ENCODE results near the gene TP53I11.

The TP53I11 gene

GRCh38 chr11:44959064-44959463, 8.4 kb upstream of the TP53I11 start:
- H3K4me3 ChIP-seq (ENCODE audit: low read depth, low read length), result no peak overlapping the region

GRCh38 chr11:44957776-44958564, 7.3 kb upstream of the TP53I11 start:
- no peak overlapping the region for H3K4me3 ChIP-seq (ENCODE audit: low read depth, low read length)

- no peak overlapping the region for H3K4me3 ChIP-seq (ENCODE audit: low read depth, low read length)
Observed at GRCh38 chr11:44957040-44957515, 6.4 kb upstream of the TP53I11 start.

GRCh38 chr11:44955015-44955738, 4.5 kb upstream of the TP53I11 start:
- no peak overlapping the region for H3K4me3 ChIP-seq (ENCODE audit: low read depth, low read length)

GRCh38 chr11:44954051-44954906, 3.6 kb upstream of the TP53I11 start:
- H3K4me3 ChIP-seq (ENCODE audit: low read depth, low read length), result no peak overlapping the region

GRCh38 chr11:44952500-44953260, 2.0 kb upstream of the TP53I11 start:
- H3K4me3 ChIP-seq (ENCODE audit: low read depth, low read length), result no peak overlapping the region

- no peak overlapping the region for H3K4me3 ChIP-seq (ENCODE audit: low read depth, low read length)
Observed at GRCh38 chr11:44952082-44952481, 1.4 kb upstream of the TP53I11 start.

GRCh38 chr11:44950031-44950624, 555 bp downstream of the TP53I11 start:
- peak overlapping the region; percentile 76 for H3K4me3 ChIP-seq (ENCODE audit: low read depth, low read length)

GRCh38 chr11:44949160-44950030, 1.3 kb downstream of the TP53I11 start:
- H3K4me3 ChIP-seq (ENCODE audit: low read depth, low read length), result peak overlapping the region; percentile 76

- no peak overlapping the region for H3K4me3 ChIP-seq (ENCODE audit: low read depth, low read length)
Observed at GRCh38 chr11:44948155-44948554, 2.5 kb downstream of the TP53I11 start.

- no peak overlapping the region for H3K4me3 ChIP-seq (ENCODE audit: low read depth, low read length)
Observed at GRCh38 chr11:44947114-44947513, 3.6 kb downstream of the TP53I11 start.

- no peak overlapping the region for H3K4me3 ChIP-seq (ENCODE audit: low read depth, low read length)
Observed at GRCh38 chr11:44946263-44946662, 4.4 kb downstream of the TP53I11 start.

GRCh38 chr11:44945666-44946065, 5.0 kb downstream of the TP53I11 start:
- H3K4me3 ChIP-seq (ENCODE audit: low read depth, low read length), result no peak overlapping the region

- no peak overlapping the region for H3K4me3 ChIP-seq (ENCODE audit: low read depth, low read length)
Observed at GRCh38 chr11:44944853-44945235, 5.8 kb downstream of the TP53I11 start.

- no peak overlapping the region for H3K4me3 ChIP-seq (ENCODE audit: low read depth, low read length)
Observed at GRCh38 chr11:44944181-44944852, 6.4 kb downstream of the TP53I11 start.

- no peak overlapping the region for H3K4me3 ChIP-seq (ENCODE audit: low read depth, low read length)
Observed at GRCh38 chr11:44943696-44944095, 7.0 kb downstream of the TP53I11 start.

- no peak overlapping the region for H3K4me3 ChIP-seq (ENCODE audit: low read depth, low read length)
Observed at GRCh38 chr11:44943118-44943517, 7.6 kb downstream of the TP53I11 start.
